Upper lobe of right lung (tissue), 1 donor: Measurements from ENCODE around the gene WASL. TPM values are rescaled to one million over a fixed set of nuclear protein-coding genes. Genes with fewer than 3 reads are reported as not detected.
"Not testable (repeated sequence)": the region's sequence is repeated elsewhere in the genome, so short reads cannot be mapped to it uniquely, and the experiment has no call there.

Source experiments
- ATAC-seq: fragments of 200-7000 bp; cut with Tn5 transposase; one replicate; pipeline ENCODE4 v1.9.1; 2020; ENCODE audit warnings: mild to moderate bottlenecking, moderate library complexity
- DNase-seq: peaks from one replicate; pipeline ENCODE4 v3.0.0-alpha.2; 2020
- H3K27ac ChIP-seq: fragments of 200-600 bp; one replicate; pipeline ENCODE4 v1.8.0; 2022
- H3K27me3 ChIP-seq: fragments of 200-600 bp; one replicate; pipeline ENCODE4 v1.8.0; 2022; ENCODE audit warnings: mild to moderate bottlenecking
- H3K36me3 ChIP-seq: fragments of 200-600 bp; one replicate; pipeline ENCODE4 v1.8.0; 2022
- H3K4me1 ChIP-seq: fragments of 200-600 bp; one replicate; pipeline ENCODE4 v1.8.0; 2022
- H3K4me3 ChIP-seq: fragments of 200-600 bp; one replicate; pipeline ENCODE4 v1.8.0; 2022; ENCODE audit warnings: mild to moderate bottlenecking
- H3K9me3 ChIP-seq: fragments of 200-600 bp; one replicate; pipeline ENCODE4 v1.8.0; 2022
- intact Hi-C: fragments of 100-400 bp; cut with DNase I; formaldehyde crosslinking; loops from one replicate; pipeline ENCODE4 v1.11.0; 2022
- total RNA-seq: library from RNA; stranded (reverse); fragmentation: NEBNext Ultra II Directional; extraction: Animal tissue kit (Norgen Biotek cat#: 25700); gene quantifications from one replicate; pipeline ENCODE4 v1.2.1, GENCODE V29; 2021
- TF ChIP-seq, protein P1 (sequence below): fragments of 200-600 bp; IDR thresholded peaks from one replicate; pipeline ENCODE4 v1.8.0; 2022; ENCODE audit warnings: antibody characterized with exemption
- donor health status: DM: no; HTN: yes; CAD: no; lungs with severe emphysema.

Gene WASL
- total RNA-seq, 1 donor from 2014 or later: 40.0 TPM

DNA sequence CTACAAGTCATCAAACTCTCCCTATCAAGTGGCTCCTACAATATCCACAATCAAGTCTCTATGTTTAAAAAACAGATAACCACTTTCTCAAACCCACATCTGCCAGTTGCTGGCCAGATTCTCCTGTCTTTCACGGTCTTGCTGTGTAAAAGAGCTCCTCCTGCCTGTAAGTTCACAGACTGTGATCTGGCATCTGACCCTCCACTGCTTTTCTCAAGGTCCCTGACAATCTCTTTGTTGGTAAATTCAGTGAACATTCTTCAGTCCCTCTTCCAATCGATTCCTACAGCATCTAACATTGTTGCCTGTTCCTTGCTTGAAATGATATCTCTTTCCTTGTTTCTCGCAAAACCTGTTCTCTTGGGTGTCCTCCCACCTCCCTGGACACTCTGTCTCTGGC is 111.6 kb downstream of the WASL start:
- ATAC-seq (no peak), DNase-seq (no peak)
- no peak overlapping the region for H3K4me3 ChIP-seq
- no peaks in the 10 kb centered on the region for H3K36me3 ChIP-seq
- intact Hi-C loops: loop anchor here (10.0 kb wide), 1 partner anchor 228 kb away; no protein-coding TSS in a partner anchor
- no peaks in the 10 kb centered on the region for H3K9me3 ChIP-seq
- H3K4me1 ChIP-seq: no peaks in the 10 kb centered on the region
- TF ChIP-seq, protein P1, sequence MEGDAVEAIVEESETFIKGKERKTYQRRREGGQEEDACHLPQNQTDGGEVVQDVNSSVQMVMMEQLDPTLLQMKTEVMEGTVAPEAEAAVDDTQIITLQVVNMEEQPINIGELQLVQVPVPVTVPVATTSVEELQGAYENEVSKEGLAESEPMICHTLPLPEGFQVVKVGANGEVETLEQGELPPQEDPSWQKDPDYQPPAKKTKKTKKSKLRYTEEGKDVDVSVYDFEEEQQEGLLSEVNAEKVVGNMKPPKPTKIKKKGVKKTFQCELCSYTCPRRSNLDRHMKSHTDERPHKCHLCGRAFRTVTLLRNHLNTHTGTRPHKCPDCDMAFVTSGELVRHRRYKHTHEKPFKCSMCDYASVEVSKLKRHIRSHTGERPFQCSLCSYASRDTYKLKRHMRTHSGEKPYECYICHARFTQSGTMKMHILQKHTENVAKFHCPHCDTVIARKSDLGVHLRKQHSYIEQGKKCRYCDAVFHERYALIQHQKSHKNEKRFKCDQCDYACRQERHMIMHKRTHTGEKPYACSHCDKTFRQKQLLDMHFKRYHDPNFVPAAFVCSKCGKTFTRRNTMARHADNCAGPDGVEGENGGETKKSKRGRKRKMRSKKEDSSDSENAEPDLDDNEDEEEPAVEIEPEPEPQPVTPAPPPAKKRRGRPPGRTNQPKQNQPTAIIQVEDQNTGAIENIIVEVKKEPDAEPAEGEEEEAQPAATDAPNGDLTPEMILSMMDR: no peak
- H3K27me3 ChIP-seq: no peaks in the 10 kb centered on the region
- no peak overlapping the region for H3K27ac ChIP-seq

DNA sequence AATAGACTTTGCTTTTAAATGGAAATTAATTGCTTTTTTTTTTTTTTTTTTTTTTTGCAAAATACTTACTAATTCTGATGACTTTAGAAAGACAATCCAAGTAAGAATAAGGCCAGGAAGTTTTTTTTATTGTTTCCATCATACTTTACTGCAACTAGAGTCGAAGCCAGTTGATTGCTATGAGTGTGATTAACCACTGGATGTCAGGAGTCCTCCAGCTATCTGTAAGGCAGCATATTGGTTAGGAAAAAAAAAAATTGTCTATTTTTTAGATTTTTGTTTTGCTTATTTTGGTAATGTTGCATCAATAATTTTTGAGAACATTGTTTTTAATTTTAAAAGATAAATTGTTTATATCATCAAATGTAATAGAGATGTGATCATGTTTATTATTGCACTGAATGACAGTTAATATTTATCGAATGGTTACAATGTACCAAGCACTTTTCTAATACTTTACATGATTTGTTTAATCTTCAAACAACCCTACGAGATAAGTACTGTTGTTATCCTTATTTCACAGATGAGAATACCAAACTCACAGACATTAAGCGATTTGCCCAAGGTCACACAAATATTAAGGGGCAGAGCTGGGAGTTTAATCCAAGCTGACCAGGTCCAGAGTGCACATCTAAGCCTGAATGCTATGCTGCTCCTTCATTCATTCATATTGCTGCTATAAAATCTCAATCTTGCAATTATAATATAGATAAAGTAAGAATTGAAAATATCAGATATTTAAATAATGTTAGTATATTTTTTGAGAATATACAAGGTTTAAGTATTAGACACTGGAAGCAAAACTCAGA is 113.0 kb downstream of the WASL start:
- intact Hi-C loops: loop anchor here (10.0 kb wide), 1 partner anchor 229 kb away; no protein-coding TSS in a partner anchor
- DNase-seq (no peak), ATAC-seq (no peak)
- Histone ChIP-seq H3K4me3 (no peak overlapping the region), H3K36me3 (no peaks in the 10 kb centered on the region), H3K27ac (no peak overlapping the region), H3K27me3 (no peaks in the 10 kb centered on the region), H3K9me3 (no peaks in the 10 kb centered on the region), H3K4me1 (no peaks in the 10 kb centered on the region)
- TF ChIP-seq, protein P1: peak; percentile 51

DNA sequence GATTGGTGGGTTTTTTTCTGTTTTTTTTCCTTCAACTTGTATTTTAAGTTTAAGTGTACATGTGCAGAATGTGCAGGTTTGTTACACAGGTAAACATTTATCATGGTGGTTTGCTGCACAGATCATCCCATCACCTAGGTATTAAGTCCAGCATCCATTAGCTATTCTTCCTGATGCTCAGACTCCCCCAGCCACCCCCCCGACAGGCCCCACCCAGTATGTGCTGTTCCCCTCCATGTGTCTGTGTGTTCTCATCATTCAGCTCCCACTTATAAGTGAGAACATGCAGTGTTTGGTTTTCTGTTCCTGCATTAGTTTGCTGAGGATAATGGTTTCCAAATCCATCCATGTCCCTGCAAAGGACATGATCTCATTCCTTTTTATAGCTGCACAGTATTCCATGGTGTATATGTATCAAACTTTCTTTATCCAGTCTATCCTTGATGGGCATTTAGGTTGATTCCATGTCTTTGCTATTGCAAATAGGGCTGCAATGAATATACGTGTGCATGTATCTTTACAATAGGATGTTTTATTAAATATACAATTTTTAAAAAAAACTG is 114.7 kb downstream of the WASL start:
- not testable (repeated sequence) for H3K27me3 ChIP-seq, H3K9me3 ChIP-seq, DNase-seq, H3K4me1 ChIP-seq, H3K36me3 ChIP-seq, H3K4me3 ChIP-seq, ATAC-seq, H3K27ac ChIP-seq
- intact Hi-C loops: loop anchor here (10.0 kb wide), 1 partner anchor 231 kb away; no protein-coding TSS in a partner anchor

DNA sequence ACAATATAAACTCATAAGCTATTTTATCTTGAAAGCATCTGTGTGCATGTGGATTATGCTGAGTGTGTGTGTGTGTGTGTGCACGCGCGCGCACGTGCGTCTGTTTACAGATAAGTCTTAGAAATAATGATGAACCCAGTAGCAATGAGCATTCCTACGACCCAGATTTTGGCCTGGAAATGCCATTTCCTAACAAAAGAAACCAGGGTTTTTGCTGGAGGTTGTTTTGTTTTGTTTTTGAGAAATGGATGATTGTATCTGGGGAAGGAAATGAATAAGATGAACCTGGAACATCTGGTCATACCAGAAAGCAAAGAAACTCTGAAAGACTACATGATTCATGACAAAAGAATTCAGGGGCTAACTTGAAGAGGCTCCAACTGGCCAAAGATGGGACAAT is 115.2 kb downstream of the WASL start:
- H3K27me3 ChIP-seq: no peaks in the 10 kb centered on the region
- no peaks in the 10 kb centered on the region for H3K9me3 ChIP-seq
- intact Hi-C loops: loop anchor here (10.0 kb wide), 1 partner anchor 231 kb away; no protein-coding TSS in a partner anchor
- no peak overlapping the region for H3K27ac ChIP-seq
- no peaks in the 10 kb centered on the region for H3K4me1 ChIP-seq
- ATAC-seq: no peak
- DNase-seq: no peak
- TF ChIP-seq, protein P1: no peak
- H3K4me3 ChIP-seq: no peak overlapping the region
- H3K36me3 ChIP-seq: no peaks in the 10 kb centered on the region

DNA sequence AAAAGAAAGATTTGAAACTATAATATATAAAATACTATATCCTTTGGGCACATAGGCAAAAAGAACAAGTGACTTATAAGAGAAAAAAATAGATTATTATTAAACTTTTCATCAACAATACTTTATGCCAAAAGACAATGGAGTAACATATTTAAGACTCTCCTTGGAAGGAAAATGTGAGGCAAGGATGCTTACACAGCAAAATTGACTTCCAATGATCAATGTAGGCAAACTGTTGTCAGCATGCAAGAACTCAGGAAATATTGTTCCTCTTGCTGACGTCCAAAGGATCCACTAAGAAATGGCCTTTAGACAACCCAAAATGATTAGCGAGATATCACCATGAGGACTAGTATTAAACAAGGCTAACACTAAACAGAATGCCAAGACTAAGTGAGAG is 116.0 kb downstream of the WASL start:
- ATAC-seq: no peak
- Histone ChIP-seq H3K9me3 (no peaks in the 10 kb centered on the region), H3K4me3 (no peak overlapping the region), H3K27me3 (no peaks in the 10 kb centered on the region), H3K4me1 (no peaks in the 10 kb centered on the region), H3K36me3 (no peaks in the 10 kb centered on the region), H3K27ac (no peak overlapping the region)
- intact Hi-C loops: loop anchor here (10.0 kb wide), 1 partner anchor 232 kb away; no protein-coding TSS in a partner anchor
- no peak for DNase-seq
- TF ChIP-seq, protein P1: no peak

Other genes with a start within 250 kb of the WASL start
- 0.75 TPM for gene IQUB, start 214.4 kb downstream of the WASL start, total RNA-seq
- 67.1 TPM for gene NDUFA5, start 191.2 kb downstream of the WASL start, total RNA-seq
- not detected for gene ASB15, start 147.2 kb downstream of the WASL start, total RNA-seq
- gene LMOD2, start 93.1 kb downstream of the WASL start, total RNA-seq: 0.17 TPM
- not detected for gene HYAL4, start 96.2 kb upstream of the WASL start, total RNA-seq
- gene SPAM1, start 176.2 kb upstream of the WASL start, total RNA-seq: not detected